H9 (cell line): ENCODE measurements around the gene HMSD. TPM values are rescaled to one million over a fixed set of nuclear protein-coding genes. Genes with fewer than 3 reads are reported as not detected.

Experiments
- DNase-seq: peaks from one replicate; pipeline ENCODE4 v3.0.0-alpha.2; 2017
- H2AFZ ChIP-seq: one replicate; pipeline ENCODE4 v1.6.1; 2013; ENCODE audit warnings: mild to moderate bottlenecking, low read length, control low read depth, moderate library complexity
- H2AK5ac ChIP-seq: 2 replicates; pipeline ENCODE4 v1.6.1; 2013; ENCODE audit warnings: low read length, control low read depth, mixed read lengths; ENCODE audit not compliant: insufficient read length
- H2BK120ac ChIP-seq: one replicate; pipeline ENCODE4 v1.6.1; 2013; ENCODE audit warnings: low read depth, mild to moderate bottlenecking, low read length, control low read depth, inconsistent platforms; ENCODE audit not compliant: poor library complexity, severe bottlenecking
- H2BK12ac ChIP-seq: 2 replicates; pipeline ENCODE4 v1.6.1; 2013; ENCODE audit warnings: low read length, control low read depth, mixed read lengths, low read depth; ENCODE audit not compliant: insufficient read length
- H2BK15ac ChIP-seq: 2 replicates; pipeline ENCODE4 v1.6.1; 2013; ENCODE audit warnings: low read depth, low read length, control low read depth
- H2BK20ac ChIP-seq: one replicate; pipeline ENCODE4 v1.6.1; 2013; ENCODE audit warnings: low read depth, mild to moderate bottlenecking, low read length, control low read depth, inconsistent platforms; ENCODE audit not compliant: poor library complexity, severe bottlenecking
- H2BK5ac ChIP-seq: 2 replicates; pipeline ENCODE4 v1.6.1; 2013; ENCODE audit warnings: low read length, control low read depth, mixed read lengths; ENCODE audit not compliant: insufficient read length
- H3K14ac ChIP-seq: 2 replicates; pipeline ENCODE4 v1.6.1; 2013; ENCODE audit warnings: low read length, control low read depth; ENCODE audit not compliant: insufficient read depth
- H3K18ac ChIP-seq: 2 replicates; pipeline ENCODE4 v1.6.1; 2013; ENCODE audit warnings: low read depth, mild to moderate bottlenecking, mixed read lengths, low read length, control low read depth; ENCODE audit not compliant: insufficient read length
- H3K23ac ChIP-seq: 2 replicates; pipeline ENCODE4 v1.6.1; 2013; ENCODE audit warnings: low read length, control low read depth, mixed read lengths, low read depth; ENCODE audit not compliant: insufficient read length
- H3K23me2 ChIP-seq: 2 replicates; pipeline ENCODE4 v1.6.1; 2013; ENCODE audit warnings: low read depth, mild to moderate bottlenecking, mixed read lengths, low read length, control low read depth; ENCODE audit not compliant: insufficient read length, poor library complexity, severe bottlenecking
- H3K27ac ChIP-seq: 2 replicates; pipeline ENCODE4 v1.5.1; 2013; ENCODE audit warnings: low read length, control low read depth, mixed read lengths, low read depth; ENCODE audit not compliant: insufficient read length
- H3K27me3 ChIP-seq: 2 replicates; pipeline ENCODE4 v1.6.1; 2013; ENCODE audit warnings: low read length, control low read depth, inconsistent platforms; ENCODE audit not compliant: insufficient read depth
- H3K4ac ChIP-seq: 2 replicates; pipeline ENCODE4 v1.6.1; 2013; ENCODE audit warnings: low read depth, mild to moderate bottlenecking, control low read depth, inconsistent platforms, low read length, moderate library complexity
- H3K4me1 ChIP-seq: 2 replicates; pipeline ENCODE4 v1.6.1; 2013; ENCODE audit warnings: low read length, control low read depth, inconsistent platforms; ENCODE audit not compliant: insufficient read depth
- H3K4me2 ChIP-seq: 2 replicates; pipeline ENCODE4 v1.6.1; 2013; ENCODE audit warnings: low read length, control low read depth, mixed read lengths; ENCODE audit not compliant: insufficient read length, insufficient read depth
- H3K56ac ChIP-seq: 2 replicates; pipeline ENCODE4 v1.6.1; 2013; ENCODE audit warnings: low read depth, mild to moderate bottlenecking, mixed read lengths, low read length, control low read depth; ENCODE audit not compliant: insufficient read length
- H3K79me1 ChIP-seq: 2 replicates; pipeline ENCODE4 v1.6.1; 2013; ENCODE audit warnings: low read depth, mild to moderate bottlenecking, moderate library complexity, low read length, control low read depth, inconsistent platforms; ENCODE audit not compliant: insufficient read depth, poor library complexity, severe bottlenecking
- H3K79me2 ChIP-seq: 2 replicates; pipeline ENCODE4 v1.6.1; 2013; ENCODE audit warnings: low read length, control low read depth, inconsistent platforms; ENCODE audit not compliant: insufficient read depth
- H3K9ac ChIP-seq: 2 replicates; pipeline ENCODE4 v1.6.1; 2013; ENCODE audit warnings: low read length, control low read depth, mixed read lengths; ENCODE audit not compliant: insufficient read length; ENCODE audit errors: extremely low read depth
- H3K9me3 ChIP-seq: one replicate; pipeline ENCODE4 v1.6.1; 2013; ENCODE audit warnings: low read depth, low read length, inconsistent platforms; ENCODE audit not compliant: control insufficient read depth
- H3T11ph ChIP-seq: one replicate; pipeline ENCODE4 v1.6.1; 2013; ENCODE audit warnings: mild to moderate bottlenecking, low read length, control low read depth, inconsistent platforms
- H4K20me1 ChIP-seq: one replicate; pipeline ENCODE4 v1.6.1; 2013; ENCODE audit not compliant: control insufficient read depth, insufficient read length, insufficient read depth
- H4K5ac ChIP-seq: 2 replicates; pipeline ENCODE4 v1.6.1; 2013; ENCODE audit warnings: low read depth, mild to moderate bottlenecking, mixed read lengths, low read length, control low read depth; ENCODE audit not compliant: insufficient read length
- H4K8ac ChIP-seq: replicated peaks from 2 replicates; pipeline ENCODE4 v1.6.1; 2013; ENCODE audit warnings: low read length, control low read depth, mixed read lengths, low read depth; ENCODE audit not compliant: insufficient read length
- H4K91ac ChIP-seq: 2 replicates; pipeline ENCODE4 v1.6.1; 2013; ENCODE audit warnings: low read depth, mild to moderate bottlenecking, moderate library complexity, mixed read lengths, low read length, control low read depth; ENCODE audit not compliant: insufficient read length
- H3K27ac Mint-ChIP-seq, 3 experiments: 2 replicates in 2 of 3; 3 replicates in 1 of 3; pipeline ENCODE4 v1.8.0; 2020 to 2021; ENCODE audit warnings: mixed read lengths in 3 of 3, mild to moderate bottlenecking in 1 of 3, moderate library complexity in 1 of 3
- H3K27me3 Mint-ChIP-seq: 2 replicates; pipeline ENCODE4 v1.8.0; 2021; ENCODE audit warnings: low read depth, mild to moderate bottlenecking, moderate library complexity, mixed read lengths
- H3K36me3 Mint-ChIP-seq, 3 experiments: 2 replicates in 2 of 3; 3 replicates in 1 of 3; pipeline ENCODE4 v1.8.0; 2020 to 2021; ENCODE audit warnings: low read depth in 3 of 3, mixed read lengths in 3 of 3; ENCODE audit not compliant: insufficient read depth in 1 of 3
- H3K4me1 Mint-ChIP-seq, 2 experiments: 2 replicates each; pipeline ENCODE4 v1.8.0; 2020; ENCODE audit warnings: mixed read lengths in 2 of 2
- H3K4me3 Mint-ChIP-seq, 2 experiments: 2 replicates in 1 of 2; 3 replicates in 1 of 2; pipeline ENCODE4 v1.8.0; 2020 to 2021; ENCODE audit warnings: mild to moderate bottlenecking in 2 of 2, mixed read lengths in 2 of 2, moderate library complexity in 1 of 2
- H3K9me3 Mint-ChIP-seq, 2 experiments: 2 replicates in 1 of 2; 3 replicates in 1 of 2; pipeline ENCODE4 v1.8.0; 2020; ENCODE audit warnings: mild to moderate bottlenecking in 2 of 2, mixed read lengths in 2 of 2, moderate library complexity in 1 of 2
- CTCF ChIP-seq: fragments of 200-600 bp; sonication (generic); conservative IDR thresholded peaks from 3 replicates; pipeline ENCODE4 v1.8.0; 2021; ENCODE audit warnings: antibody characterized with exemption, mild to moderate bottlenecking
- WGBS: extraction: QIAGEN DNeasy Blood & Tissue Kit; methylation state at CpG from one replicate; pipeline ENCODE4 v1.1.7; 2013; ENCODE audit warnings: missing lambda C conversion rate, low lambda C conversion rate, mixed read lengths; ENCODE audit not compliant: insufficient read length; ENCODE audit errors: extremely low coverage; 5-methylcytosine and 5-hydroxymethylcytosine counted together
- total RNA-seq: library from RNA; stranded (reverse); gene quantifications from 2 replicates; pipeline ENCODE4 v1.2.1, GENCODE V29; 2021

Gene HMSD
- total RNA-seq, 1 experiment from 2014 or later, result 6.6 TPM

- TF ChIP-seq CTCF, result no peak
- H3T11ph ChIP-seq, result no peak overlapping the region
- no peaks in the 10 kb centered on the region for H3K9me3 ChIP-seq
- H3K79me2 ChIP-seq, result no peaks in the 10 kb centered on the region
- H3K79me1 ChIP-seq, result no peaks in the 10 kb centered on the region
- no peak overlapping the region for H3K27ac ChIP-seq
- no peak overlapping the region for H2BK20ac ChIP-seq
- H3K56ac ChIP-seq, result no peak overlapping the region
- no peaks in the 10 kb centered on the region for H3K9me3 Mint-ChIP-seq
- H2BK120ac ChIP-seq, result peak overlapping the region; percentile 19
- peaks cover 50% of the 10 kb centered on the region for H3K27me3 Mint-ChIP-seq
- H3K4me1 Mint-ChIP-seq, result peaks cover 23 to 29% of the 10 kb centered on the region in 2 experiments
- no peak overlapping the region for H3K18ac ChIP-seq
- H3K4ac ChIP-seq, result no peak overlapping the region; the same call in 1 of the 2 replicates
- no CpG with 5 or more reads among the region's 13 CpGs for WGBS
- no peak for DNase-seq
- H3K4me1 ChIP-seq, result peaks cover 4% of the 10 kb centered on the region; the same call in 1 of the 2 replicates
- H2AFZ ChIP-seq, result no peak overlapping the region
- no peak overlapping the region for H2AK5ac ChIP-seq
- peak overlapping the region; percentile 69 for H3K4me2 ChIP-seq
- H3K9ac ChIP-seq, result peak overlapping the region; percentile 31
- H3K4me3 Mint-ChIP-seq, result peak overlapping the region; percentile 87 to 94
- peaks cover 15% of the 10 kb centered on the region; the same call in 1 of the 2 replicates for H3K27me3 ChIP-seq
- no peak overlapping the region for H4K8ac ChIP-seq
- H3K23ac ChIP-seq, result no peak overlapping the region
- H2BK5ac ChIP-seq, result no peak overlapping the region
- no peaks in the 10 kb centered on the region for H3K36me3 Mint-ChIP-seq
- no peak overlapping the region for H2BK12ac ChIP-seq
- no peak overlapping the region for H4K91ac ChIP-seq
- no peak overlapping the region for H4K5ac ChIP-seq
- peak overlapping the region; percentile 91 to 97 (median 96); a peak in 6 of 7 replicates for H3K27ac Mint-ChIP-seq
- no peak overlapping the region for H2BK15ac ChIP-seq
- no peaks in the 10 kb centered on the region for H4K20me1 ChIP-seq
- H3K14ac ChIP-seq, result peak overlapping the region; percentile 57; the same call in 1 of the 2 replicates
- H3K23me2 ChIP-seq, result peaks cover 11% of the 10 kb centered on the region
Observed at GRCh38 chr18:63971320-63972001, 22.4 kb downstream of the HMSD start.
